SK-N-SH treated with all-trans-retinoic acid at 6 μM for 48 hours (cell line): ENCODE measurements around the gene RASA3.

Experiments used
- ATAC-seq: fragments of 200-7000 bp; cut with Tn5 transposase; 3 replicates; pipeline ENCODE4 v1.9.1; 2020; ENCODE audit warnings: mild to moderate bottlenecking, moderate library complexity
- ARNTL ChIP-seq: fragments of 450-650 bp; formaldehyde crosslinking; IDR thresholded peaks from 2 replicates; pipeline ENCODE4 v1.5.0; 2020; ENCODE audit warnings: low read depth, mild to moderate bottlenecking, moderate library complexity, borderline replicate concordance
- BACH2 ChIP-seq: fragments of 250-450 bp; sonication (Bioruptor Pico); IDR thresholded peaks from 2 replicates; pipeline ENCODE4 v1.9.0; 2021; ENCODE audit warnings: mild to moderate bottlenecking, borderline replicate concordance
- CSDC2 ChIP-seq: fragments of 250-450 bp; sonication (Bioruptor Pico); IDR thresholded peaks from 2 replicates; pipeline ENCODE4 v1.5.0; 2020; ENCODE audit warnings: mild to moderate bottlenecking, moderate library complexity
- ESRRG ChIP-seq: fragments of 250-450 bp; sonication (Bioruptor Pico); IDR thresholded peaks from 2 replicates; pipeline ENCODE4 v1.6.1; 2021; ENCODE audit warnings: mild to moderate bottlenecking
- GLIS3 ChIP-seq: fragments of 250-450 bp; sonication (Bioruptor Pico); IDR thresholded peaks from 2 replicates; pipeline ENCODE4 v1.5.0; 2020; ENCODE audit warnings: mild to moderate bottlenecking, moderate library complexity
- ISL1 ChIP-seq: fragments of 250-450 bp; sonication (Bioruptor Pico); IDR thresholded peaks from 2 replicates; pipeline ENCODE4 v2.1.2; 2022; ENCODE audit warnings: mild to moderate bottlenecking, moderate library complexity
- OSR1 ChIP-seq: fragments of 250-450 bp; sonication (Bioruptor Pico); IDR thresholded peaks from 2 replicates; pipeline ENCODE4 v1.8.0; 2022; ENCODE audit warnings: moderate library complexity, mild to moderate bottlenecking, inconsistent platforms
- PPARA ChIP-seq: fragments of 250-450 bp; sonication (Bioruptor Pico); IDR thresholded peaks from 2 replicates; pipeline ENCODE4 v1.5.0; 2020; ENCODE audit warnings: mild to moderate bottlenecking, borderline replicate concordance
- RARB ChIP-seq: fragments of 250-450 bp; sonication (Bioruptor Pico); IDR thresholded peaks from 2 replicates; pipeline ENCODE4 v1.8.0; 2021; ENCODE audit warnings: mild to moderate bottlenecking, moderate library complexity
- SNAI2 ChIP-seq: fragments of 250-450 bp; sonication (Bioruptor Pico); IDR thresholded peaks from 2 replicates; pipeline ENCODE4 v1.5.0; 2020; ENCODE audit warnings: mild to moderate bottlenecking, moderate library complexity
- TCF4 ChIP-seq: fragments of 250-450 bp; sonication (Bioruptor Pico); IDR thresholded peaks from 2 replicates; pipeline ENCODE4 v1.8.0; 2021; ENCODE audit warnings: mild to moderate bottlenecking, moderate library complexity, borderline replicate concordance
- TOX ChIP-seq: fragments of 250-450 bp; sonication (Bioruptor Pico); IDR thresholded peaks from 2 replicates; pipeline ENCODE4 v1.8.0; 2021; ENCODE audit warnings: mild to moderate bottlenecking, moderate library complexity, borderline replicate concordance
- ZC3H10 ChIP-seq: fragments of 250-450 bp; sonication (Bioruptor Pico); IDR thresholded peaks from 2 replicates; pipeline ENCODE4 v1.5.1; 2021; ENCODE audit warnings: mild to moderate bottlenecking, moderate library complexity
- ZFP3 ChIP-seq: fragments of 250-450 bp; sonication (Bioruptor Pico); IDR thresholded peaks from 2 replicates; pipeline ENCODE4 v1.5.0; 2020; ENCODE audit warnings: mild to moderate bottlenecking, moderate library complexity
- ZFP30 ChIP-seq: fragments of 450-650 bp; formaldehyde crosslinking; IDR thresholded peaks from 2 replicates; pipeline ENCODE4 v1.5.0; 2022; ENCODE audit warnings: mild to moderate bottlenecking, moderate library complexity
- ZNF565 ChIP-seq: fragments of 450-650 bp; formaldehyde crosslinking; conservative IDR thresholded peaks from 2 replicates; pipeline ENCODE4 v1.5.0; 2020; ENCODE audit warnings: low read depth, mild to moderate bottlenecking, moderate library complexity
- ZNF70 ChIP-seq: fragments of 450-650 bp; formaldehyde crosslinking; IDR thresholded peaks from 2 replicates; pipeline ENCODE4 v1.5.0; 2020; ENCODE audit warnings: mild to moderate bottlenecking, moderate library complexity
- ZNF8 ChIP-seq: fragments of 450-650 bp; formaldehyde crosslinking; IDR thresholded peaks from 2 replicates; pipeline ENCODE4 v1.5.0; 2020; ENCODE audit warnings: mild to moderate bottlenecking, moderate library complexity
- TF ChIP-seq, protein P1 (sequence below): fragments of 250-450 bp; sonication (Bioruptor Pico); IDR thresholded peaks from 2 replicates; pipeline ENCODE4 v1.5.1; 2020; ENCODE audit warnings: low read depth, mild to moderate bottlenecking, moderate library complexity
- TF ChIP-seq, protein P2 (sequence below): fragments of 250-450 bp; sonication (Bioruptor Pico); IDR thresholded peaks from 2 replicates; pipeline ENCODE4 v1.5.0; 2020; ENCODE audit warnings: mild to moderate bottlenecking, moderate library complexity
- TF ChIP-seq, protein P3 (sequence below): fragments of 250-450 bp; sonication (Bioruptor Pico); IDR thresholded peaks from 2 replicates; pipeline ENCODE4 v1.8.0; 2021; ENCODE audit warnings: low read depth, mild to moderate bottlenecking, moderate library complexity, borderline replicate concordance
- TF ChIP-seq, protein P4 (sequence below): fragments of 250-450 bp; sonication (Bioruptor Pico); IDR thresholded peaks from 2 replicates; pipeline ENCODE4 v1.8.0; 2020; ENCODE audit warnings: mild to moderate bottlenecking, moderate library complexity, borderline replicate concordance
- TF ChIP-seq, protein P5 (sequence below): fragments of 250-450 bp; sonication (Bioruptor Pico); IDR thresholded peaks from 2 replicates; pipeline ENCODE4 v1.5.1; 2021; ENCODE audit warnings: mild to moderate bottlenecking, moderate library complexity

Gene RASA3

DNA sequence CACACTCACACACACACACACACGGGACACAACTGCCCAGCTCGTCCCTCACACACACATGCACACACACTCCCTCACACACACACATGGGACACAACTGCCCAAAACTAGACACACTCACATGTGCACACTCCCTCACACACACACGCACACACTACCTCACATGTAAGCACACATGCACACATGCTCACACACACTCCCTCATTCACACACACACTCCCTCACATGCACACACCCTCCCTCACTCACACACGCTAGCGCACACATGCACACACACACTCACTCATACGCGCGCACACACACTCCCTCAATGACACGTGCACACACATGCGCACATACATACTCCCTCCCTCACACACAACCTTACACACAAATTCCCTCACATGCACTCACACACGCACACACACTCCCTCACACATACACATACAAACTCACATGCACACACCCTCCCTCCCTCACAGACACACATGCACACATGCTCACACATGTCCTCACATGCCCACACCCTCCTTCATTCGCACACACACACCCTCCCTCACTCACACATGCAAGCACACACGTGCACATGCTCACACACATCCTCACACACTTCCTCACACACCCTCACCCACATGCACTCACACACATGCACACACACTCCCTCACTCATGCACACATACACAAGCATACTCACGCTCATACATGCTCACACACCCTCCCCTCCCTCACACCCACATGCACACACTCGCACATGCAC lies 9.0 kb upstream of the RASA3 start:
- TF ChIP-seq CSDC2: no peak
- TF ChIP-seq, protein P1, sequence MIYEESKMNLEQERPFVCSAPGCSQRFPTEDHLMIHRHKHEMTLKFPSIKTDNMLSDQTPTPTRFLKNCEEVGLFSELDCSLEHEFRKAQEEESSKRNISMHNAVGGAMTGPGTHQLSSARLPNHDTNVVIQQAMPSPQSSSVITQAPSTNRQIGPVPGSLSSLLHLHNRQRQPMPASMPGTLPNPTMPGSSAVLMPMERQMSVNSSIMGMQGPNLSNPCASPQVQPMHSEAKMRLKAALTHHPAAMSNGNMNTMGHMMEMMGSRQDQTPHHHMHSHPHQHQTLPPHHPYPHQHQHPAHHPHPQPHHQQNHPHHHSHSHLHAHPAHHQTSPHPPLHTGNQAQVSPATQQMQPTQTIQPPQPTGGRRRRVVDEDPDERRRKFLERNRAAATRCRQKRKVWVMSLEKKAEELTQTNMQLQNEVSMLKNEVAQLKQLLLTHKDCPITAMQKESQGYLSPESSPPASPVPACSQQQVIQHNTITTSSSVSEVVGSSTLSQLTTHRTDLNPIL (CRISPR knock-in tag): no peak
- TF ChIP-seq PPARA (CRISPR knock-in tag): no peak
- no peak for TF ChIP-seq OSR1
- TF ChIP-seq, protein P2, sequence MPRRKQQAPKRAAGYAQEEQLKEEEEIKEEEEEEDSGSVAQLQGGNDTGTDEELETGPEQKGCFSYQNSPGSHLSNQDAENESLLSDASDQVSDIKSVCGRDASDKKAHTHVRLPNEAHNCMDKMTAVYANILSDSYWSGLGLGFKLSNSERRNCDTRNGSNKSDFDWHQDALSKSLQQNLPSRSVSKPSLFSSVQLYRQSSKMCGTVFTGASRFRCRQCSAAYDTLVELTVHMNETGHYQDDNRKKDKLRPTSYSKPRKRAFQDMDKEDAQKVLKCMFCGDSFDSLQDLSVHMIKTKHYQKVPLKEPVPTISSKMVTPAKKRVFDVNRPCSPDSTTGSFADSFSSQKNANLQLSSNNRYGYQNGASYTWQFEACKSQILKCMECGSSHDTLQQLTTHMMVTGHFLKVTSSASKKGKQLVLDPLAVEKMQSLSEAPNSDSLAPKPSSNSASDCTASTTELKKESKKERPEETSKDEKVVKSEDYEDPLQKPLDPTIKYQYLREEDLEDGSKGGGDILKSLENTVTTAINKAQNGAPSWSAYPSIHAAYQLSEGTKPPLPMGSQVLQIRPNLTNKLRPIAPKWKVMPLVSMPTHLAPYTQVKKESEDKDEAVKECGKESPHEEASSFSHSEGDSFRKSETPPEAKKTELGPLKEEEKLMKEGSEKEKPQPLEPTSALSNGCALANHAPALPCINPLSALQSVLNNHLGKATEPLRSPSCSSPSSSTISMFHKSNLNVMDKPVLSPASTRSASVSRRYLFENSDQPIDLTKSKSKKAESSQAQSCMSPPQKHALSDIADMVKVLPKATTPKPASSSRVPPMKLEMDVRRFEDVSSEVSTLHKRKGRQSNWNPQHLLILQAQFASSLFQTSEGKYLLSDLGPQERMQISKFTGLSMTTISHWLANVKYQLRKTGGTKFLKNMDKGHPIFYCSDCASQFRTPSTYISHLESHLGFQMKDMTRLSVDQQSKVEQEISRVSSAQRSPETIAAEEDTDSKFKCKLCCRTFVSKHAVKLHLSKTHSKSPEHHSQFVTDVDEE (CRISPR knock-in tag): no peak
- no peak for TF ChIP-seq GLIS3 (CRISPR knock-in tag)
- no peak for TF ChIP-seq ZFP30 (CRISPR knock-in tag)
- TF ChIP-seq, protein P3, sequence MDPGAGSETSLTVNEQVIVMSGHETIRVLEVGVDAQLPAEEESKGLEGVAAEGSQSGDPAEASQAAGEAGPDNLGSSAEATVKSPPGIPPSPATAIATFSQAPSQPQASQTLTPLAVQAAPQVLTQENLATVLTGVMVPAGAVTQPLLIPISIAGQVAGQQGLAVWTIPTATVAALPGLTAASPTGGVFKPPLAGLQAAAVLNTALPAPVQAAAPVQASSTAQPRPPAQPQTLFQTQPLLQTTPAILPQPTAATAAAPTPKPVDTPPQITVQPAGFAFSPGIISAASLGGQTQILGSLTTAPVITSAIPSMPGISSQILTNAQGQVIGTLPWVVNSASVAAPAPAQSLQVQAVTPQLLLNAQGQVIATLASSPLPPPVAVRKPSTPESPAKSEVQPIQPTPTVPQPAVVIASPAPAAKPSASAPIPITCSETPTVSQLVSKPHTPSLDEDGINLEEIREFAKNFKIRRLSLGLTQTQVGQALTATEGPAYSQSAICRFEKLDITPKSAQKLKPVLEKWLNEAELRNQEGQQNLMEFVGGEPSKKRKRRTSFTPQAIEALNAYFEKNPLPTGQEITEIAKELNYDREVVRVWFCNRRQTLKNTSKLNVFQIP (CRISPR knock-in tag): no peak
- TF ChIP-seq, protein P4, sequence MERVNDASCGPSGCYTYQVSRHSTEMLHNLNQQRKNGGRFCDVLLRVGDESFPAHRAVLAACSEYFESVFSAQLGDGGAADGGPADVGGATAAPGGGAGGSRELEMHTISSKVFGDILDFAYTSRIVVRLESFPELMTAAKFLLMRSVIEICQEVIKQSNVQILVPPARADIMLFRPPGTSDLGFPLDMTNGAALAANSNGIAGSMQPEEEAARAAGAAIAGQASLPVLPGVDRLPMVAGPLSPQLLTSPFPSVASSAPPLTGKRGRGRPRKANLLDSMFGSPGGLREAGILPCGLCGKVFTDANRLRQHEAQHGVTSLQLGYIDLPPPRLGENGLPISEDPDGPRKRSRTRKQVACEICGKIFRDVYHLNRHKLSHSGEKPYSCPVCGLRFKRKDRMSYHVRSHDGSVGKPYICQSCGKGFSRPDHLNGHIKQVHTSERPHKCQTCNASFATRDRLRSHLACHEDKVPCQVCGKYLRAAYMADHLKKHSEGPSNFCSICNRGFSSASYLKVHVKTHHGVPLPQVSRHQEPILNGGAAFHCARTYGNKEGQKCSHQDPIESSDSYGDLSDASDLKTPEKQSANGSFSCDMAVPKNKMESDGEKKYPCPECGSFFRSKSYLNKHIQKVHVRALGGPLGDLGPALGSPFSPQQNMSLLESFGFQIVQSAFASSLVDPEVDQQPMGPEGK (CRISPR knock-in tag): no peak
- TF ChIP-seq TOX (CRISPR knock-in tag): no peak
- no peak for TF ChIP-seq ISL1 (CRISPR knock-in tag)
- no peak for TF ChIP-seq ZNF565 (CRISPR knock-in tag)
- no peak for TF ChIP-seq SNAI2 (CRISPR knock-in tag)
- TF ChIP-seq BACH2 (CRISPR knock-in tag): no peak
- no peak for TF ChIP-seq ESRRG
- TF ChIP-seq ZNF70 (CRISPR knock-in tag): no peak
- TF ChIP-seq ZFP3 (CRISPR knock-in tag): no peak
- no peak for TF ChIP-seq ZC3H10
- no peak for TF ChIP-seq ARNTL (CRISPR knock-in tag)
- ATAC-seq: no peak

DNA sequence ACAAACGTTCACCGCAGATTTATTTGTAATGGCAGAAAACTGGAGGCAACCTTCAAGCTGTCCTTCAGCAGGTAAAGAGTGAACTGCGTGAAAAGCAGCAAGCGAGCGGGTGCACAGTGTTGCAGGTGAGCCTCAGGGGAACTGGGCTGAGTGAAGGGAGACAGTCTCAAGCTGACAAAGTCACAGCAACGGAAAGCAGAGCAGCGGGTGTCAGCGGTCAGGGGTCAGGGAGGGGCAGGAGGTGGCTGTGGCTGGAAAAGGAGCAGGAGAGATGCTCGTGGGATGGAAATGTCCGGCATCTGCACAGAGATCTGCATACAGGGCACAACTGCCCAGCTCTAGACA lies 8.5 kb upstream of the RASA3 start:
- TF ChIP-seq BACH2 (CRISPR knock-in tag) (no peak), ZFP30 (CRISPR knock-in tag) (no peak), RARB (CRISPR knock-in tag) (no peak), ZNF565 (CRISPR knock-in tag) (no peak), TOX (CRISPR knock-in tag) (no peak), OSR1 (no peak), ZNF70 (CRISPR knock-in tag) (no peak), TCF4 (CRISPR knock-in tag) (no peak), ISL1 (CRISPR knock-in tag) (no peak), GLIS3 (CRISPR knock-in tag) (no peak), ZNF8 (CRISPR knock-in tag) (no peak), ARNTL (CRISPR knock-in tag) (no peak), PPARA (CRISPR knock-in tag) (no peak), CSDC2 (no peak)
- TF ChIP-seq, protein P5, sequence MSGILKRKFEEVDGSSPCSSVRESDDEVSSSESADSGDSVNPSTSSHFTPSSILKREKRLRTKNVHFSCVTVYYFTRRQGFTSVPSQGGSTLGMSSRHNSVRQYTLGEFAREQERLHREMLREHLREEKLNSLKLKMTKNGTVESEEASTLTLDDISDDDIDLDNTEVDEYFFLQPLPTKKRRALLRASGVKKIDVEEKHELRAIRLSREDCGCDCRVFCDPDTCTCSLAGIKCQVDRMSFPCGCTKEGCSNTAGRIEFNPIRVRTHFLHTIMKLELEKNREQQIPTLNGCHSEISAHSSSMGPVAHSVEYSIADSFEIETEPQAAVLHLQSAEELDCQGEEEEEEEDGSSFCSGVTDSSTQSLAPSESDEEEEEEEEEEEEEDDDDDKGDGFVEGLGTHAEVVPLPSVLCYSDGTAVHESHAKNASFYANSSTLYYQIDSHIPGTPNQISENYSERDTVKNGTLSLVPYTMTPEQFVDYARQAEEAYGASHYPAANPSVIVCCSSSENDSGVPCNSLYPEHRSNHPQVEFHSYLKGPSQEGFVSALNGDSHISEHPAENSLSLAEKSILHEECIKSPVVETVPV: no peak
- TF ChIP-seq, protein P1 (CRISPR knock-in tag): no peak
- TF ChIP-seq, protein P3 (CRISPR knock-in tag): no peak
- TF ChIP-seq, protein P4 (CRISPR knock-in tag): no peak
- TF ChIP-seq, all 23 proteins: peak for 0
- no peak for ATAC-seq
